Hepatocyte (in vitro differentiated cells): ENCODE measurements around the gene NDUFB7.

ENCODE experiments used
- EZH2 ChIP-seq: fragments of 200-600 bp; sonication (generic); IDR thresholded peaks from 2 replicates; pipeline ENCODE4 v1.6.1; 2016; ENCODE audit warnings: antibody characterized with exemption, mild to moderate bottlenecking, borderline replicate concordance
- EZH2phosphoT487 ChIP-seq: fragments of 200-600 bp; sonication (generic); IDR thresholded peaks from one replicate; pipeline ENCODE4 v1.6.1; 2018; ENCODE audit warnings: antibody characterized with exemption, mild to moderate bottlenecking, low read depth, moderate library complexity; ENCODE audit not compliant: unreplicated experiment, severe bottlenecking
- TF ChIP-seq, protein P1 (sequence below): fragments of 200-600 bp; sonication (generic); IDR thresholded peaks from 2 replicates; pipeline ENCODE4 v1.5.1; 2016; ENCODE audit warnings: antibody characterized with exemption, mild to moderate bottlenecking; ENCODE audit not compliant: poor library complexity

- TF ChIP-seq, protein P1, sequence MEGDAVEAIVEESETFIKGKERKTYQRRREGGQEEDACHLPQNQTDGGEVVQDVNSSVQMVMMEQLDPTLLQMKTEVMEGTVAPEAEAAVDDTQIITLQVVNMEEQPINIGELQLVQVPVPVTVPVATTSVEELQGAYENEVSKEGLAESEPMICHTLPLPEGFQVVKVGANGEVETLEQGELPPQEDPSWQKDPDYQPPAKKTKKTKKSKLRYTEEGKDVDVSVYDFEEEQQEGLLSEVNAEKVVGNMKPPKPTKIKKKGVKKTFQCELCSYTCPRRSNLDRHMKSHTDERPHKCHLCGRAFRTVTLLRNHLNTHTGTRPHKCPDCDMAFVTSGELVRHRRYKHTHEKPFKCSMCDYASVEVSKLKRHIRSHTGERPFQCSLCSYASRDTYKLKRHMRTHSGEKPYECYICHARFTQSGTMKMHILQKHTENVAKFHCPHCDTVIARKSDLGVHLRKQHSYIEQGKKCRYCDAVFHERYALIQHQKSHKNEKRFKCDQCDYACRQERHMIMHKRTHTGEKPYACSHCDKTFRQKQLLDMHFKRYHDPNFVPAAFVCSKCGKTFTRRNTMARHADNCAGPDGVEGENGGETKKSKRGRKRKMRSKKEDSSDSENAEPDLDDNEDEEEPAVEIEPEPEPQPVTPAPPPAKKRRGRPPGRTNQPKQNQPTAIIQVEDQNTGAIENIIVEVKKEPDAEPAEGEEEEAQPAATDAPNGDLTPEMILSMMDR, result no peak
- TF ChIP-seq EZH2phosphoT487, result no peak
- TF ChIP-seq EZH2, result no peak
These were observed 42.2 kb upstream of the NDUFB7 start for GRCh38 chr19:14614099-14614412.
